Panc1 (cell line): Measurements from ENCODE around the gene ZNF792. TPM values are rescaled to one million over a fixed set of nuclear protein-coding genes. Genes with fewer than 3 reads are reported as not detected.

ENCODE experiments used
- ATAC-seq: fragments of 200-7000 bp; cut with Tn5 transposase; 2 replicates; pipeline ENCODE4 v1.9.1; 2020; ENCODE audit warnings: mild to moderate bottlenecking, moderate library complexity
- BruUV-seq: library from RNA; stranded (reverse); fragments of 400-500 nt; replicated peaks from 2 replicates; lab custom pipeline; 2021; lab: Mats Ljungman, UMichigan
- CTCF ChIA-PET: fragments of 300-600 bp; sonication (Branson Sonifier 250); formaldehyde crosslinking; loops from one replicate; lab custom pipeline; 2022; ENCODE audit warnings: antibody characterized with exemption; lab: Charles Lee
- POLR2A ChIA-PET: fragments of 300-600 bp; sonication (Branson Sonifier 250); formaldehyde crosslinking; loops from one replicate; lab custom pipeline; 2022; ENCODE audit warnings: antibody characterized with exemption; lab: Charles Lee
- DNase-seq: peaks from one replicate; pipeline ENCODE4 v3.0.0-alpha.2; 2010; ENCODE audit warnings: low read depth, low spot score
- H3K27ac ChIP-seq: 2 replicates; pipeline ENCODE4 v1.5.1; 2011; ENCODE audit warnings: mild to moderate bottlenecking, low read length, inconsistent platforms
- H3K27me3 ChIP-seq: fragments of 200-500 bp; sonication (Bioruptor generic); 2 replicates; pipeline ENCODE4 v1.6.0; 2014; ENCODE audit warnings: low read length, inconsistent platforms; ENCODE audit not compliant: control insufficient read depth, insufficient read depth
- H3K36me3 ChIP-seq: fragments of 200-500 bp; sonication (Bioruptor generic); 2 replicates; pipeline ENCODE4 v1.5.1; 2014; ENCODE audit warnings: inconsistent platforms, mild to moderate bottlenecking, low read length, moderate library complexity; ENCODE audit not compliant: control insufficient read depth, insufficient read depth
- H3K4me1 ChIP-seq: 2 replicates; pipeline ENCODE4 v1.5.1; 2011; ENCODE audit warnings: inconsistent platforms, mild to moderate bottlenecking, low read length, moderate library complexity; ENCODE audit not compliant: control insufficient read depth, insufficient read depth
- H3K4me3 ChIP-seq, 2 experiments: 2 replicates each; pipeline ENCODE4 v1.5.1; 2011 to 2012; ENCODE audit warnings: low read depth in 2 of 2, low read length in 2 of 2, mild to moderate bottlenecking in 2 of 2, inconsistent platforms in 1 of 2, moderate library complexity in 1 of 2
- H3K9me3 ChIP-seq: fragments of 200-500 bp; sonication (Bioruptor generic); 2 replicates; pipeline ENCODE4 v1.5.1; 2014; ENCODE audit warnings: low read depth, mild to moderate bottlenecking, inconsistent platforms, low read length, moderate library complexity; ENCODE audit not compliant: control insufficient read depth, insufficient read depth
- CTCF ChIP-seq: fragments of 450-650 bp; IDR thresholded peaks from 2 replicates; pipeline ENCODE4 v1.5.1; 2017; ENCODE audit warnings: mild to moderate bottlenecking
- POLR2AphosphoS5 ChIP-seq: IDR thresholded peaks from 2 replicates; pipeline ENCODE4 v1.6.1; 2012; ENCODE audit warnings: mild to moderate bottlenecking, low read depth, low read length, moderate library complexity
- REST ChIP-seq, 2 experiments: IDR thresholded peaks; 2 replicates each; pipeline ENCODE4 v1.6.1; 2011 to 2012; ENCODE audit warnings: low read depth in 2 of 2, control low read depth in 1 of 2, low read length in 1 of 2, mild to moderate bottlenecking in 1 of 2, moderate library complexity in 1 of 2; ENCODE audit not compliant: insufficient read depth in 1 of 2
- SIN3A ChIP-seq: IDR thresholded peaks from 2 replicates; pipeline ENCODE4 v1.6.1; 2012; ENCODE audit warnings: low read depth, mild to moderate bottlenecking, low read length, moderate library complexity, borderline replicate concordance; ENCODE audit not compliant: insufficient read depth
- TCF7L2 ChIP-seq: IDR thresholded peaks from 2 replicates; pipeline ENCODE4 v1.6.1; 2011; ENCODE audit warnings: mild to moderate bottlenecking, low read depth, low read length, inconsistent platforms
- in situ Hi-C: cut with HindIII; loops from 2 replicates; pipeline ENCODE4 v1.10.0; 2016; ENCODE audit warnings: low sequenced_read_pairs, low pct_unique_long_range_greater_than_20kb
- intact Hi-C: fragments of 100-400 bp; cut with micrococcal nuclease; formaldehyde crosslinking; loops from one replicate; pipeline ENCODE4 v1.10.0; 2022; ENCODE audit not compliant: unreplicated experiment
- total RNA-seq: library from RNA; stranded (reverse); gene quantifications from one replicate; pipeline ENCODE4 v1.2.1, GENCODE V29; 2021; ENCODE audit not compliant: unreplicated experiment

The ZNF792 gene
- total RNA-seq, 1 experiment from 2014 or later: 1.8 TPM

GRCh38 chr19:34995551-34995950 is 31.5 kb upstream of the ZNF792 start:
- ChIA-PET CTCF (interaction anchor here (0.6 kb wide), 1 partner anchor 146 kb away, joined by 14 read pairs; no protein-coding TSS in a partner anchor), POLR2A (interaction anchor here (0.6 kb wide), 3 partner anchors 8 to 236 kb away, joined by 4 to 13 read pairs (median 10); no protein-coding TSS in a partner anchor)
- TF ChIP-seq SIN3A: no peak
- TF ChIP-seq POLR2AphosphoS5: no peak
- no peak for TF ChIP-seq CTCF
- TF ChIP-seq TCF7L2: no peak
- TF ChIP-seq REST (IDR thresholded peaks at IDR 0.05; ENCODE audit: insufficient read depth in 1 of 2, low read depth in 2 of 2, low read length in 1 of 2): no peak
- H3K27me3 ChIP-seq: no peaks in the 10 kb centered on the region
- peaks cover 26% of the 10 kb centered on the region for H3K4me1 ChIP-seq
- no peak overlapping the region for H3K4me3 ChIP-seq
- in situ Hi-C loops (no loop called here), intact Hi-C loops (no loop called here)
- BruUV-seq: no TSS peak
- no peaks in the 10 kb centered on the region for H3K9me3 ChIP-seq
- H3K27ac ChIP-seq: peak overlapping the region; percentile 55
- DNase-seq (no peak), ATAC-seq (no peak)
- H3K36me3 ChIP-seq: no peaks in the 10 kb centered on the region

- Histone ChIP-seq H3K4me3 (no peak overlapping the region), H3K27ac (peak overlapping the region; percentile 55), H3K4me1 (peaks cover 26% of the 10 kb centered on the region), H3K36me3 (no peaks in the 10 kb centered on the region), H3K9me3 (no peaks in the 10 kb centered on the region), H3K27me3 (no peaks in the 10 kb centered on the region)
- intact Hi-C loops (no loop called here), in situ Hi-C loops (no loop called here)
- POLR2A ChIA-PET: interaction anchor here (0.6 kb wide), 3 partner anchors 9 to 236 kb away, joined by 4 to 13 read pairs (median 10); no protein-coding TSS in a partner anchor
- ATAC-seq (peak; percentile 81), DNase-seq (no peak)
- CTCF ChIA-PET: interaction anchor here (0.6 kb wide), 1 partner anchor 146 kb away, joined by 14 read pairs; no protein-coding TSS in a partner anchor
- no TSS peak for BruUV-seq
- TF ChIP-seq CTCF: no peak
- no peak; the same call in 1 of the 2 replicates for TF ChIP-seq POLR2AphosphoS5
- no peak for TF ChIP-seq SIN3A
- no peak for TF ChIP-seq TCF7L2
- no peak for TF ChIP-seq REST (IDR thresholded peaks at IDR 0.05; ENCODE audit: insufficient read depth in 1 of 2, low read depth in 2 of 2, low read length in 1 of 2)
Measured at GRCh38 chr19:34994643-34995541, 30.9 kb upstream of the ZNF792 start.
